GM23248 (cell line): ENCODE results near the gene KDM2A.

ENCODE experiments used
- EZH2 ChIP-seq: fragments of 200-600 bp; sonication (generic); IDR thresholded peaks from 2 replicates; pipeline ENCODE4 v1.6.1; 2018; ENCODE audit warnings: antibody characterized with exemption, mild to moderate bottlenecking; ENCODE audit not compliant: insufficient read depth, poor library complexity, severe bottlenecking
- EZH2phosphoT487 ChIP-seq: fragments of 200-600 bp; sonication (generic); IDR thresholded peaks from 2 replicates; pipeline ENCODE4 v1.6.1; 2018; ENCODE audit warnings: antibody characterized with exemption, moderate library complexity, mild to moderate bottlenecking, low read depth; ENCODE audit not compliant: insufficient read depth

DNA sequence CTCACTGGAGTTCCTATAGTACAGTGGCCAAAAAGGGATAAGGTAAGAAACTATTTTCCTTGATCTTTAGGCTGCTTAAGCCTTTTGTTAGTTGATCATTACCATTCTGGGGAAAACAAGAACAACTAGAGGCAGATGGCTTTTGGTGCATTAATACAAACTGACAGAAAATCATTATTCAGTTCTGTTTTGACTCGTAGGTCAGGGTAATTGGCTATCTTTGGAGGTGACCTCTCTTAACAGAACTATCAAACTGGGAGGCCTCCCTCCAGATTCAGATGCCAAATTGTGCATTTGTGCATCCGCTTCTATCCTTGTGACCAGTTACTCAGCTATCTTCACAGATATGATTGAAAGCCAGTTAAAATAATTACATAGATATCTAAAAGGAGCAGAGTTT is 124.0 kb downstream of the KDM2A start:
- TF ChIP-seq EZH2 (no peak), EZH2phosphoT487 (no peak)
